Eye (tissue), 1 donor: ENCODE measurements around the gene TIAL1.
"Not testable (repeated sequence)": the region's sequence is repeated elsewhere in the genome, so short reads cannot be mapped to it uniquely, and the experiment has no call there.

Experiments
- DNase-seq: peaks from one replicate; pipeline ENCODE4 v3.0.0-alpha.2; 2015

The TIAL1 gene

DNA sequence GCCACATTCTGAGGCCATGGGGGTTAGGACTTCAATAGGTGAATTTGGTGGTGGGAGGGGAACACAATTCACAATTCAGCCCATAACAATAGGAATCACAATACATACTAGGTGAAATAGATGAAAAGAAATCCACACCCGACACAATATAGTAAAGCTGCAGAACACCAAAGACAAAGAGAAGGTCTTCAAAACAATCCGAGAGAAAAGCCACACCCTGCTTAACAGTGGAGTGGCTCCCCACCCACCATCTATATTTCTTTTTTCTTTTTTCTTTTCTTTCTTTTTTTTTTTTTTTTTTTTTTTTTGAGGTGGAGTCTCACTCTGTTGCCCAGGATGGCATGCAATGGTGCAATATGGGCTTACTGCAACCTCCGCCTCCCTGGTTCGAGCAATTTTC lies 14.7 kb upstream of the TIAL1 start:
- no peak for DNase-seq

DNA sequence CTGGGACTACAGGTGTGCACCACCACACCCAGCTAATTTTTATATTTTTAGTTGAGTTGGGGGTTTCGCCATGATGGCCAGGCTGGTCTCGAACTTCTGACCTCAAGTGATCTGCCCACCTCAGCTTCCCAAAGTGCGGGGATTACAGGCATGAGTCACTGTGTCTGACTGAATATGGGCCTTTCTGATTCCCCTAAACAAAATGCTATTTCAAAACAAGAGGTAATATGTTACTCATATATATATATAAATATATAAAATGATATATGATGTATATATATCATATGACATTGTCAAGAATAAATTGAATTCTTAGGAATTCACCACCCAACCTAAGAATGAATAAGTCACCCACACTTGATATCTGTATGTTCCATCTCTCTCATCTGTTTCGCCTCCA lies 12.8 kb upstream of the TIAL1 start:
- DNase-seq = no peak

DNA sequence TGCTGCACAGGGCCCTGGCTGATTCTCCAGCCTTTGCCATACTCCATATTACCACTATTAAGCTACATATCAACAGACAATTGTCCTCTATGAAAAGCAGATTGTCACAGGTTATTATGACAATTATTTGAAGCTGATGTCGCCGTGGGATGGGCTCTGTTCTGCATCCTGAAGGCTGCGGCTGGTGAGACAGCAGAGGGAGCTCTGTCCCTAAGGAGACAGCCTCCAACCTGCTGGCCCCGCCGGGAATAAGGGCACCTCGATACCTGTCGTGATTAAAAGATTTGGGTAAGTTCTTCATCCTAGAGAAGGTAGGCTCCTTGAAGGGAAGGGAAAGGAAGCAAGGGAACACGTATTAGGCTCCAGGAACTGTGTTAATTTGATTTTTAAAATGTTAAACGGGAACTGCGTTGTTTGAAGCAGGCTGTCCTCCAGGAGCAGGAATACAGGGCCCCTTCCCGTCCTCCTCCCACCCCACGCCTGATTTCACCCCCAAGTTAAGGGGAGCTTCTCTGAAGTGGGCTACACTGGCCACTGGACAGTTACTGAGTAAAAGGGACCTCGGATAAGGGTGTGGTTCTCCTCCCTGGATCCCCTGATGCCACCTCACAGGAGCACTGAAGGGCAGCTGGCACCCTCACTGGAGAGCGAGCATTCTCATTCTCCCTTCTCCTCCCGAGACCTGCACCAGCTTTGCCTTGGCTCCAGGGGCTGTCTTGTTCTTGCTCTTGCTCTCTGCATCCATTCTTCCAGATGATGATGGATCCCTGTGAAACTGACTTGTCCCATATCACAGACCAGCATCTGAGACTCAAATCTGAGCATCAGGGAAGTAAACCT lies 11.8 kb upstream of the TIAL1 start:
- DNase-seq = peak; percentile 41

DNA sequence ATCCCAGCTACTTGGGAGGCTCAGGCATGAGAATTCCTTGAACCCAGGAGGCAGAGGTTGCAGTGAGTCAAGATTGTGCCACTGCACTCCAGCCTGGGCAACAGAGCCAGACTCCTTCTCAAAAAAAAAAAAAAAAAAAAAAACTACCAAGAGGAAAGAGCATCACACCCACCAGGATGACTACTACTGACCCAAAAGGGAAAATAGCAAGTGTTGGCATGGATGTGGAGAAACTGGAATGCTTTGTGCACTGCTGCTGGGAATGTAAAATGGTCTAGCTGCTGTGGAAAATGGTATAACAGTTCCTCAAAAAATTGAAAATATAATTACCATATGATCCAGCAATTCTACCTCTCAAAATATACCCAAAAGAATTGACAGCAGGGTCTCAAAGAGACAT lies 7.7 kb upstream of the TIAL1 start:
- DNase-seq = no peak

DNA sequence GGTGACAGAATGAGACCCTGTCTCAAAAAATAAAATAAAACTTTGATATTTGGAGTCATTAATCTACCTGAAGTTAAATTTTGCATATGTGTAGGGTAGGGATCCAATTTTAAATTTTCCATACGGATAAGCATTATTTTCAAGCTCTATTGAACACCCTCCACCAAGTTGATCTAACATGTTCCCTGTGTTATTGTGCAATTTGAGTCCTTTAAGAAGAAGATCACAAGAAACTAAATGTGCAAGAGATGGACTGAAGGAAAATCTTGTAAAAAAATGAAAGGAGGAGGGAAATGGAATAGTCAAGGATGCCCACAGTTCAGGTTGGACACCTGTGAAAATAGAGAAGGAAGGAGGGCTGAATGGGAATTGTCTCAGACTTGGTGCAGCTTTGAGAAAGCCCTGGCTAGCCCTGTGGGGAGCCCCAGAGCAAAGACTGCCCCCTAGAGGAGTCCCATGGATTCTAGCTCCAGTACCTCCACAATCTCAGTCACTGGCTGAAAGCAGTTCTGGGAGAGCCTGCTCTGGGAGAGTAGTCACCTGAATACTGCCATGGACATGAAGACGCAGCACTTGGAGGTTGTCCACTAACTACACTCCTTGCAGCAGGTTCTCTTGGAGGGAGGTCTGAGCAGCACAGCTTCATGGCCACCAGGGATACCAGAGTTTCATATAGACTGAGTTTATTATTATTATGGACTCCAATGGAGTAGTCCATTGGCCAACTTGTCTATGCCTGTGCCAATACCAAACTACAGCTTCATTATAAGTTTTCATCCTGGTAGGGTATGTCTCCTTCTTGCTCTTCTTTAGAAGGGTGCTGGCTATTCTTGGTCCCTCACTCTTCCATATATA lies 5.7 kb upstream of the TIAL1 start:
- DNase-seq = no peak

DNA sequence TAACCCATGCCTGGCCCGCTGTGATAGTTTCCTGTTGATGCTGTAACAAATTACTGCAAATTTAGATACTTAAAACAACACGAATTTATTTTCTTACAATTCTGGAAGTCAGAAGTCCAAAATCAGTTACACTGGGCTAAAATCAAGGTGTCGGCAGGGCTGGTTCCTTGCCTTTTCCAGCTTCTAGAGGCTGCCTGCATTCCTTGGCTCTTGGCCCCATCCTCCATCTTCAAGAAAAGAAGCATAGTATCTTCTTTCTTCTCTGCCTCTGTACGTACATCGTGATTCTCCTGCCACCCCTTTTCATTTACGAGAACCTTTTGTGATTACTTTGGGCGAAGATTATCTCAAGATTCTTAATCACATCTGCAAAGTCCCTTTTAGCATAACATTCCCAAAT lies 1.6 kb upstream of the TIAL1 start:
- DNase-seq = no peak

DNA sequence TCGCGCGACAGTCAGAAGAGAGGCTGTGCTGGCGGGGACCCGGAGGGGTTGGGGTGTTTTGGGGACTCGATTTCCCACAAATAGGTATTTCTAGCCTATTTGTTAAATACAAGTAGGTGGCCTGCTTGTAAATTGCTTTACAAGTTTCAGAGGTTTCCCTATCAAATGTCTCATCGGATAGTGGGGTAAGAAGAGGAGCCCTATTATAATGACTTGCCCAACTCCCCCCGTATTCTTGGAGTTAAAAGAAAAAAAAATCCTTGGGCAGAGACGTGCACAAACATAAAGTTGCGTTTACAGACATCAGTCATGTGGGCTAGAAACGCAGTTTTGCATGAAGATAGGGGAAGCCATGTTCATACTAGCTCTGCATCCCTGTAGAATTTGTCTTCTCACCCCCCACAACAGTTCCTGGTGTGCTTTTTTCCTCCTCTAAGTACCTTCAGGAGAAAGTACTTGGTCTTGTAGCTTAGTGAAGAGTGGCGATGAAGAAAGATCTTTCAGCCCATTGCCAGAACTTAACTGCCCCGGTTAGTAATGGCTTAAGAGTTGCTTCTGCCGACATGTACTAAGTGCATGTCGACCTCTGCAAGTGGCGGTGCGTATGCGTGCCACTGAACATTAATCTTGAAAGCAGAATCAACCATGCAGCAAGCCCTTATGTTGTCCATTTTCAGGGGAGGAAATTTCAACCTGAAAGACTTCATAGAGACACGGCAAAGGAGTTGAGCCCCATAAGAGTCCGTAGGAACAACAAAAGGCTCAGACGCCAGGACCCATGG lies 832 bp upstream of the TIAL1 start:
- no peak for DNase-seq

DNA sequence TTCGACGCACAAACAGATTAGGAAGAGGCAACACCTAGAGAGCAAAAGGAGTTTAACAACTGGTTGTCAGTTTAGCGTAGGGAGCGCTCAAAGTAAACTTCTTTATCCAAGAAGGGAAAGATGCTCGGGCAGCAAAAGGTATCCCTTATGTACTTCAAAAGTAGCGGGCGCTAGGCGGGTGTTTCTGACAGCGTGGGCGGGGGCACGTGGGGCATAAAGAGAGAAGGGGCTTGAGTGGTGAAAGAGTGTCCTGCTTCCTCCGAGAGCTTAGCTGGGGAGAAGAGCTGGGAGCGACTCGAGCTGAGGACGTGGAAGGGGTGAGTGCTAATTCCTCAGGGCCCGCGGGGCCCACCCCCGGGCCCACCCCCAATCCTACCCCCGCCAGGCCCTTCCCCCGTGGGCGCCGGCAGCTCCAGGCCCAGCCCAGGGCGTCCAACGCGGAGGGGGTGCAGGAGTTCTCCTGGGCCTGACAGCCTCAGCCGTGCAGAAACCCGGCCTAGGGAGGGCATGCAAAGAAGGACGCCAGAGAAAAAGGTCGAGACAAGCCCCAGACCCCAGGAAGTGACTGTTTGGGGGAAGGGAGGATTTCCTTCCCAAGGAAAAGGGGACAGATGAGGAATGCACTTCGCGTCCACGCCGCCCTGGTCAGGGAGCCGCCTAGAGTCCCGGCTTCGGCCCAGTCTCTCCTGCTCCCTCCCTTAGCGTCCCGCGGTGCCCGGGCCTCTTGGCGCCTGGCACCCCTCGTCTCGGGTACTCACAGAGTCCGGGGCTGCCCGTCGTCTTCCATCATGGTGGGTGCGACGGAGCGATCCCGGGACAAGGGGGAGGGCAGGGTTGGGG lies 868 bp downstream of the TIAL1 start:
- DNase-seq = peak; percentile 74

DNA sequence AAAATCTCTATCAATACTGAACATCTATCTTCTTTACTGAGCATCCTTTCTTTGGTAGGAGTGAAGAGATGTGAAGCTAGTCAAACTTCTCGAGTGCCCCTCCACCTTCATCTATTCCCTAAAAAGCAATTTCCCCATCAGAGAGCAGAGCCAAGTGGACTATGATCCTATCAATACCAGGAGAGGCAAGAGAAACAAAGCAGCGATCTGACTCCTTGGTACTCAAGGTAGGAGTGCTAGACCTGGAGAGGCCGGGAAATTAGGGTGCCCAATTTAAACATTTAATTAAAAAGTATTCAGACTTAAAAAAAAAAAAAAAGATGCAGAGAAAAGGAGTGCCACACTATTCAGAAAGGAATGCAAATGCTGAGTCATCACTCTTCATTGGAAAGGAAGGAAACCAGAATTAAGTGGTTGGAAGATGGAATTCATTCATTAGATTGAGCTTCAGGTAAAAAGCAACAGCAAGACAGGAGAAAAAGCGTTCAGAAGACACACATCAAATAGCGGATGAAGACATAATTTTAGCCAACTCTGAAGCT lies 1.6 kb downstream of the TIAL1 start:
- no peak for DNase-seq

DNA sequence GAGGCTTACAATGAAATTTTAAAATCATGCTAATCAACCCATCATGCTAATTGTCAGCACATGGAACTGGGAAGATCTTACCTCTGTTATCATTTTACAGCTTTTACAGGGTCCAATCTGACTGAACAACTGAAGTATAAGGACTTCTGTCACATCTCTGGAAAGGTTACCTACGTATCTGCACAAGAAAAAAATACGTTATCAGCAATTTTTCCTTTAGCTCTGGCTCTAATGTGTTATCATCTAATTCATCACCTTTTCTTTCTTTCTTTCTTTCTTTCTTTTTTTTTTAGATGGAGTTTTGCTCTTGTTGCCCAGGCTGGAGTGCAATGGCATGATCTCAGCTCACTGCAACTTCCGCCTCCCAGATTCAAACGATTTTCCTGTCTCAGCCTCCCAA lies 8.7 kb downstream of the TIAL1 start:
- DNase-seq = no peak

DNA sequence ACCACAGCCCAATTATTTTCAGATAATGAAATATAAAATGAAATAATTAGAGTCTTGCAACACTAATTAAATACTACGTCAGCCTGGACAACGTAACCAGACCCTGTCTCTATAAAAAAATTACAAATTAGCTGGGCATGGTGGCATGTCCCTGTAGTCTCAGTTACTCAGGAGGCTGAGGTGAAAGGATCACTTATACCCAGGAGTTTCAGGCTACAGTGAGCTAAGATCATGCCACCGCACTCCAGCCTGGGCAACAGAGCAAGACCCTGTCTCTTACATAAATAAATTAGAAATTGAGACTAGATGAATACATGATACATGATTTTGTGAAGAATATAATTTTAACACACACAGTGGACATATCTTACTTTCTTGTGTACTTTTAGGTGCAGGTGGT lies 18.4 kb downstream of the TIAL1 start:
- DNase-seq = no peak

DNA sequence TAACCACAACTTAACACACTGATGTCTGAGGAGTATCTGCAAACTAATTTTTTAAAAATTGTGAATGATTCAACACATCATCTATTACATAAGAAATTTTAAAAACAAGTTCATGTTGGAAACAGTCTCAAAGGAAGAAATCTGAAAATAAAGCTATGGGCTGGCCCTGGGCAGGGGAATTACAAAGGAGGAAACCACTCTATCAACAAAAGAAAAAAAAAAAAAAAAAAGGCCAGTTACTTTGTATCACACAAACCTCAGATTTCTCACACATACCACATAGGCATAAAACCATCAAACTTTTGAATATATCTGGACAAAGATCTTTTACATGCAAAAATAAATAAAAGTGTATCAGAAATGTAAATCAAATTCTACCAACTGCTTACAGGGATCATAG lies 20.8 kb downstream of the TIAL1 start:
- DNase-seq = no peak

DNA sequence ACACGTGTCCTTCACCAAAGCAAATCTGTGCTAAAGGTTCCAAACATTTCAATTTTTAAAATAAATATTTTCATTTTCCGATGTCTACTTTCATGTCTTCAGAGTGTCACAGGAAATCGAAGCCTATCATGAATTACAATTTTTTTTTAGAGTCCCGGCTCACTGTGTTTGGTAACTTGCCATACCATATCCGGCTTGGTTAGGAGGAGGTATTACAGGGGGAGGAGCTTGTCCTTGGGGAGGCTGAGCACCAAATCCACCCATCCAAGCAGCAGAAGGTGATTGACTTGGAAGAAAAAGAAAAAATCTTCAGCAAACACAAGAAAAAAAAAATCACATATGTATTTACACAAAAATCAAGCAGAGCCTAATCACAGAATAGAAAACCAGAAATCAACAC lies 21.3 kb downstream of the TIAL1 start:
- DNase-seq = no peak

DNA sequence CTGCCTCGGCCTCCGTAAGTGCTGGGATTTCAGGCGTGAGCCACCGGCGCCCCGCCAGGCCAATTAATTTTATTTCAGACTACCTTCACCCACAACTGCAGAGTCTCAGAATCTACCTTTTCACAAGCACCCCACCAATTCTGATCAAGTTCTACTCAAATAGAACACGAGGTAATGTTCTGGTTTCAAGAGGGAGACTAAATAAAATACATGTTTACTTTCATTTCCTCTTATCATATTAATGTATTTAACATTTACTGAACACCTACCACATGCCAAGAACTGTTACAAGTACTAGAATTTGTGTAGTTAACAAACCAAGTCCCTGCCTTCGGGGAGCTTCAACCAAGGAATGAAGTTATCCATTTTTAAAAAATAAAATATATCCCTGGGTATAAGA lies 28.8 kb downstream of the TIAL1 start:
- DNase-seq = no peak

DNA sequence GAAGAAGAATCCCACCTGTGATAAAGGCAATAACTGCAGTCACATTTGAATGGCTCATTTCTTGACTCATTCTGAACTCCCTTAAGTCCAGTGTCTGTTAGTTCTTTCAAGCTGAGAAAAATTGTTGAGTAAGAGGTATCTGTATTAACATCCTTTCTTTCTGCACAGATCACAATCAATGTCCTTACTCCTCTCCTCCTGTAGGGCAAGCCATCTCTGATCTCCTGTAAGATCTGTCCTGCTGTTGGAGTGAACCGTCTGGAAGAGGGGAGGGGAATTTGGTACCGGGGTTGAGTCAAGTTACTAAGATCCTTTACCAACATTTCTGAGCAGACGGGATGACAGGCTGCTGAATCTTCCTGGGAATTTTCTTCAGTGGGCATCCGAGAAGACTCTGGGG lies 34.7 kb downstream of the TIAL1 start:
- no peak for DNase-seq

DNA sequence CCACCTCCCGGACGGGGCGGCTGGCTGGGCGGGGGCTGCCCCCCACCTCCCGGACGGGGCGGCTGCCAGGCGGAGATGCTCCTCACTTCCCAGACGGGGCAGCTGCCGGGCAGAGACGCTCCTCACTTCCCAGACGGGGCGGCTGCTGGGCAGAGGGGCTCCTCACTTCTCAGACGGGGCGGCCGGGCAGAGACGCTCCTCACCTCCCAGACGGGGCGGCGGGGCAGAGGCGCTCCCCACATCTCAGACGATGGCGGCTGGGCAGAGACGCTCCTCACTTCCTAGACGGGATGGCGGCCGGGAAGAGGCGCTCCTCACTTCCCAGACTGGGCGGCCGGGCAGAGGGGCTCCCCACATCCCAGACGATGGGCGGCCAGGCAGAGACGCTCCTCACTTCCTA lies 37.3 kb downstream of the TIAL1 start:
- DNase-seq = not testable (repeated sequence)

DNA sequence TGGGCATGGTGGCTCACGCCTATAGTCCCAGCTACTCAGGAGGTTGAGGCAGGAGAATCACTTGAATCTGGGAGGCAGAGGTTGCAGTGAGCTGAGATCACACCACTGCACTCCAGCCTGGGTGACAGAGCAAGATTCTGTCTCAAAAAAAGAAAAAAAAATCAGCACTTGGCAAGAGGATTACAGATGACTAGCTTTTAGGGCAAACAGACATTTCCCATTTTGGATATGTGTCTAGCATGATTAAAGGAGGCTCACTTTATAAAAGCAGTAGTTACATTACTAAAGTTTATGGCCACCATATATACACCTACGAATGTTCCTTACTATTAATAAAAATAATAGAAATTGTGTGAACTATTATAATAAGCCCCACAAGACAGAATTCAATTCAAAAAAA lies 40.7 kb downstream of the TIAL1 start:
- not testable (repeated sequence) for DNase-seq

DNA sequence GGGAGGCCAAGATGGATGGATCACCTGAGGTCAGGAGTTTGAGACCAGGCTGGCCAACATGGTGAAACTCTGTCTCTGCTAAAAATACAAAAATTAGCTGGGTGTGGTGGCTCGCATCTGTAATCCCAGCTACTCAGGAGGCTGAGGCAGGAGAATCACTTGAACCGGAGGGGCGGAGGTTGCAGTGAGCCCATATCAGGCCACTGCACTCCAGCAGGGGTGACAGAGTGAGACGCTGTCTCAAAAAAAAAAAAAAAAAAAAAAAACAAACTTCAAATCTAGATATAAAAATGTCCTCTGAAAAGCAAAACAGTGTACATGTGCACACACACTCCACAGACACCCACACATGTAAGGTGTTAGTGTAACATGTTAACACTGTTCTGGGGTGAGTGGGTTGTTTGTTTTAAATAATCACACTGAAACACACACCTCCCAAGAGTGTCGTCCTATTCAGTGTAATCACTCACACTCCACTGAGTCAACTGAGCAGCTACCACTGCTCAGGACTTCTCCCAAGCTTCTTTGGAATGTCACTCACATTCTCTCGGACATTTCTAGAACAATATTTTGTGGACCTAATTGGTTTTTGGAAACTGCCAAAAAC lies 41.5 kb downstream of the TIAL1 start:
- no peak for DNase-seq

DNA sequence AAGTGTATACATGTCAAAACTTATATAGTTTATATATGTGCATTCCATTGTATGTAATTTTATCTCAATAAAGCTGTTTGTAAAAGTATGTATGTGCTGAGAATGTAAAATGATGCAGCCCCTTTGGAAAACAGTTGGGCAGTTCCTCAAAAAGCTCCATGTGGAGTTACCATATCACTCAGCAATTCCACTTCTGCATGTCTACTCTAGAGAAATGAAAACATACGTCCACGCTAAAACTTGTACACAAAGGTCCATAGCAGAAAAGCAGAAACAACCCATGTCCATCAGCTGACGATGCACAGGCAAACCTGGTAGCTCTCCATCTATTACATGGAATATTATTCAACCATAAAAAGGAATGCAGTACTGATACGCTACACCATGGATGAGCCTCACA lies 45.9 kb downstream of the TIAL1 start:
- DNase-seq = no peak

DNA sequence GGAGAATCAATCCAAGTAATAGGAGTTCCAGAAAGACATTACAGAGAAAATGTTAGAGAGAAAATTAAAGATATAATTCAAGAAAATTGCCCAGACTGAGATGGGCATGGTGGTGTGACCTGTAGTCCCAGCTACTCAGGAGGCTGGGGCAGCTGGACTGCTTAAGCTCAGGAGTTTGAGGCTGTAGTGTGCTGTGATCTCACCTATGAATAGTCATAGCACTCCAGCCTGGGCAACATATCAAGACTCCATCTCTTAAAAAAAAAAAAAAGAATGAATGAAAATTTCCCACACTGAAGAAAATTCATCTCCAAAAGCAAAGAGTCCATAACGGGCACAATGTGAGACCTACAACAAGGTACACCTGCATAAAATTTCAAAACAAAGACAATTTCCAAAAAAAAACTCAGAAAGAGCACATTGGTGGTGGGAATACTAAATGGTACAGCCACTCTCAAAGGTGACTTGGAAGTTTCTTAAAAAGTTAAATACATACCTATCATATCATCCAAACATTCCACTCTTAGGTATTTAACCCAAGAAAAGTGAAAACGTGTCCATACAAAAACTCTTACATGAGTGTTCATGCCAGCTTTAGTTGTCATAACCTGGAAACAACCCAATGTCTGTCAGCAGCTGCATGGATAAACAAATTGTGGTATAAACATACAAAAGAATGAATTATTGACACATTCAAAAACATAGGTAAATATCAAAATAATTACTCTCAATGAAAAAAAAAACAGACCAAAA lies 47.3 kb downstream of the TIAL1 start:
- no peak for DNase-seq

DNA sequence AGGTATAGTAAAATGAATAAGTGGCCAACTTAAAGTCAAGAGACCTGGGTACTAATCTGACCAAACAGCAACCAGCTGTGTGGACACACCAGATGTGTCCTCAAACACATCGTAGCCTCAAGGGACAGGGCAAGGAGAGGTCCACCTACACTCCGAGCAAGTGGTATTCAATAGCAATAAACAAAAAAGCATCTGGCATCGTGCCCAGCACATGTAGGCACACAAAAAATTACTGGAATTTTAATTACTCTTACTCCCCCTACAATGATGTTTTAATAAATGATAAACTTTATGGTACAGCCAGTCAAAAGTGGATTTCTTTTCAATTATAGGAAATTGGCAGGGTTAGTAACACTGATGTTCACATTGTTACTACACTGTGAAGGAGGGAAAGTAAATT lies 50.8 kb downstream of the TIAL1 start:
- no peak for DNase-seq
